HG03469 (cell line): Measurements from ENCODE around the gene HERC5.
"Not testable (repeated sequence)": the region's sequence is repeated elsewhere in the genome, so short reads cannot be mapped to it uniquely, and the experiment has no call there.

Experiments used
- ATAC-seq: cut with Tn5 transposase; IDR thresholded peaks from one replicate; pipeline ENCODE4 v1.9.1; 2021; ENCODE audit warnings: mild to moderate bottlenecking, moderate library complexity, moderate number of reproducible peaks; ENCODE audit not compliant: unreplicated experiment

Gene HERC5

DNA sequence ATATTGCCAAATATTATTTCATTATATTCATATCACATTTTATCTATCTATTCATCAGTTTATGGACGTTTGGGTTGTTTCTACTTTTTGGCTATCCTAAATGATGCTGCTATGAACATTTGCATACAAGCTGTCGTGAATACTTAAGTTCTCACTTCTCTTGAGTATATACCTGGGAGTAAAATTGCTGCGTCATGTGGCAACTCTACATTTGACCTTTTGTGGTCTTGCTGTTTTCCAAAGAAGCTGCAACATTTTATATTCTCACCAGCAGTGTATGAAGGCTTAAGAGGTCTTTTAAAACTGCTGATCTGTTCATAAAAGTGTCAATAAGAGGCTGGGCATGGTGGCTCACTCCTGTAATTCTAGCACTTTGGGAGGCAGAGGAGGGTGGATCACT lies 60.9 kb downstream of the HERC5 start:
- no peak for ATAC-seq

DNA sequence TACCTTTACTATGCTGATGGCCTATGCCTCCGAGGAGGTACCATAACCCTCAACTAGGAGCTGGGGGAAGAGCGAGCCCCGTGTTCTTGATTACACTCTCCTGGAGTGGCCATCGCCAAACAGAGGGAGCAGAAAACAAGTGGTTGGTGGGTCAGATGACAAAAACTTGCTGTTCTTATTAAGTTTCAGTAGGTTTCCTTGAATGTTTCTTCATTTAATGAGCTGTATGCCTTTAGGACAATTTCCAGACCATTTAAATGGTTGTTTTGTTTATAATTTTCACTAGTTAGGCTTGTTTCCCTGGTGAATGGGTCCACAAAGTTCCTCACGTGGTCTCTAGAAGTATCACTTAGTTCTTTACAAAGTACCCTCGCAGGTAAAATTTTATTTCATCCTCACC lies 62.0 kb downstream of the HERC5 start:
- no peak for ATAC-seq

DNA sequence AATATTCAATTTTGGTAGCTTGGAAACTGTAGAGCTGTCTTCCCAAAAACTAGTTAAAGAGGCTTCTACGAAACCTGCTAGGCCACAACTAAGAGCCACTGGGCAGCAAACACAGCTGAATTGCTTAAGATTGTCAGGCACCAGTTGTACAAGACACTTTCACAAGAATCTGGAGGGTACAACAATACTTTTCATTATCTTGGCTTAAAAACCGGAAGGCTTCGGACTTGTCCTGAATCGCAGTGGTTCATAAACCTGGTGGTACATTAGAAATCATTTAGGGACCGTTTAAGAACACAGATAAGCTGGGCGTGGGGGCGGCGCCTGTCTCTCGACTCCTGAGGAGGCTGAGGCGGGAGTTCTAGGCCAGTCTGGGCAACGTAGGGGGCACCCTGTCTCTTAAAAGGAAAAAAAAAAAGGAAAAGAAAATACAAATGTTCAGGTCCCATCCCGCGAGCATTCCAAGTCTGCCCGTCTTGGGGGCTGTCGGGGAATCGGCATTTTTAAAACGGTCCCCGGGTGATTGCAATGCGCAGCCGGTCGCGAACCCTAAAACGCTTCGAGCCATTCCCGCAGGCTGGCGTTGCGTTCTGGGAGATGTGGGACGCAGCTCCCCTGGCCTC lies 65.9 kb downstream of the HERC5 start:
- no peak for ATAC-seq

DNA sequence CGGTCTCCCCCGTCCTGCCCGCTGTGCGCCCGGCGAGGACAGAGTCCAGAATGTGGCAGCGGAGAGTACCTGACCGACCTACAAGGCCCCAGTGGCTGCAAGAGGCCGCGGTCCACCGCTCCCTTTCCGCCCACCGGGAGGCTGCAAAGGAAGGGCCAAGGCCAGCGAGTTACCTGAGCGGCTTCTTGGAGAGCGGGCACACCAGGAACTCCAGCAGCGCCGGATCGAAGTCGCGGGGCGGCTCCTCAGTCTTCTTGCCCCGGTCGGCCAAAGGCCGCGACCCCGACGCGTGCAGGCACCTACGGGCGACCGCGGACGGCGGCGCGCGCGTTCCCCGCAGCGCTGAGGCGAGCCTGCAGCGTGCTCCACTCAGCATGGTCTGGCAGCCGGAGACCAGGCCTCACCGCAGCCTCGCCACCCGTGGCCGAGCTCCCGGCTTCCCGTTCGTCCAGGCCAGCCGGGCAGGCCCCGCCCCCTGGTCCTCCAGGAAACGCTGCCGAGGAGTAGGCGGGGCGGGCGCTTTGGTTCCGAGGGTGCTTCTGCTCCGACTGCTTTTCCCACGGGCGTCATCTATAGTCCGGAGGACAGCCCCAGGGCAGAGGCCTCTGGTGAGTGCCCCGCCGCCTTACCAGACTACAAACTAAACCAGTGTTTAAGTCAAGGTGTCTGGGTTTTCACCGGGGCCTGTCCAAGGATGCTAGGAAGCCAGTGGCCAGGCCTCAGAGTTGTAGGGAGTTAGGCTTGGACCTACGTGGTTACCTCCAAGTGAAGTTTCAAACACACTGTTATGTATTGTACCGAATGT lies 66.6 kb downstream of the HERC5 start, which contains the start of gene PYURF:
PYURF (minus strand) TSS at position 452 of the 805 bp plus-strand sequence; CDS start at position 376, 76 bp downstream.
- ATAC-seq, result peak; percentile 68

DNA sequence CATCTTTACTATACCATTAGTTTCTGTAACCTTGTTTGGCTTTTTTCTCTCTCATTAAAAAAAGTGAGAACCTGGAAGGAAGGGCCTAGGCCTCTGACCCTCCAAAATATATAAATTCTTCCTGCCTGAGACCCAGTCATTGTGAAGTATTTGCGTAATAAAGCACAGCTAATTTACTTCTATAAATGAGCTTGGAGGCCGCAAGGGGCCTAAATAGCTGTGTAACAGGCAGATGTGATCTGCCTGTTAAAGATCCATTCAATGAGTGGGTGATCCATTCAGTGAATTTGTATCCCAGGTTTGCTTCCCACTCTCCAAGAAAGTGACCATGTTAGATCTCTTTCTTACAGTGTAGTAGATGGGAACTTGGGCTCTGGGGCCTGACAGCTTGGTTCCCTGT lies 67.3 kb downstream of the HERC5 start:
- ATAC-seq, result no peak

DNA sequence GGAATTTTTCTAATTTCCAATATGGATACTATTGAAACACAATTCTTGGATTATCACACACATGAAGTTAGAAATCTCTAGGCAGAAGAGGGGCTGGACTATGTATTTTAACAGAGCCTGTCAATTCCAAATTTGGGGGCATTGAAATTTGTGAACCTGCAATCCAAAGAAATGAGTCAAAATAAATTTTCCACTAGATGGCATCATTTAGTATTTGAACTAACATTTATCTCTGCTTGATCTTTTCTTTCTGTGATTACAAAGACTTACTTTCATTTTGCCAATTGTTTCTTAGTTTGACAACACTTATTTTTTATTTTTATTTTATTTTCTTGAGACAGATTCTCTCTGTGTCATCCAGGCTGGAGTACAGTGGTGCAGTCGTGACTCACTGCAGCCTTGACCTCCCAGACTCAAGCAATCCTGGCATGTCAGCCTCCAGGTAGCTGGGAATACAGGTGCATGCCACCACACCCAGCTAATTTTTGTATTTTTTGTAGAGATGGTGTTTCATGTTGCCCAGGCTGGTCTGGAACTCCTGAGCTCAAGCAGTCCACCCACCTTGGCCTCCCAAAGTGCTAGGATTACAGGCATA lies 69.4 kb downstream of the HERC5 start:
- ATAC-seq, result no peak

DNA sequence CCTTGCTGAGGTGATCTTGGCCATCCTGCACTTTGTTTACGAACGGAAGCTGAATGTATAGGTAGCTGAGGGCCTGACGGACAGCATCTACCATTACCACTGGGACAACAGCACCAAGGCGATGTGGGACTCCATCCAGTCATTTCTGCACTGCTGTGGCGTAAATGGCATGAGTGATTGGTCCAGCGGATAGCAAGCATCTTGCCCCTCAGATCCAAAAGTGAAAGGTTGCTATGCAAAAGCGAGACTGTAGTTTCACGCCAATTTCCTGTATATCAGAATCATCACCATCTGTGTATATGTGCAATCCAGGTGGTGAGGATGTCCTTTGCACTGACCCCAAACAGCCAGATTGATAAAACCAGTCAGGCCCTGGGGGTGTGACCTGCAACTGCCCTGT lies 70.9 kb downstream of the HERC5 start:
- peak; percentile 25 for ATAC-seq

DNA sequence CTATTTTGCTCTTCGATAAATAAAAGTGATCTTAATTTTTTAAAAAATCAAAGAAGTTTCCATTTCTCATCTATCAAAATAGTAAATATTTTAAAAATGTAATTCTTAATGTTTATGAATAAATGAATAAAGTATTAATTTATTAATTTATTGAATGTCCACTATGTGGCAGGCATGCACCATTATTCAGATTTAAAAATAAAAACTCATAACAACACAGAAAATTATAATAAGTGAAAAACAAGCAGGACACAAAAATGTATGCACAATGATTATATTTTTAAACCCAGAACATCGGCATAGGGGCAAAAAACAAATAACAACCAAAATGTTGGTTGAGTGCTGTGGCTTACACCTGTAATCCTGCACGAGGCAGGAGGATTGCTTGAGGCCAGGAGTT lies 71.9 kb downstream of the HERC5 start:
- ATAC-seq, result no peak

DNA sequence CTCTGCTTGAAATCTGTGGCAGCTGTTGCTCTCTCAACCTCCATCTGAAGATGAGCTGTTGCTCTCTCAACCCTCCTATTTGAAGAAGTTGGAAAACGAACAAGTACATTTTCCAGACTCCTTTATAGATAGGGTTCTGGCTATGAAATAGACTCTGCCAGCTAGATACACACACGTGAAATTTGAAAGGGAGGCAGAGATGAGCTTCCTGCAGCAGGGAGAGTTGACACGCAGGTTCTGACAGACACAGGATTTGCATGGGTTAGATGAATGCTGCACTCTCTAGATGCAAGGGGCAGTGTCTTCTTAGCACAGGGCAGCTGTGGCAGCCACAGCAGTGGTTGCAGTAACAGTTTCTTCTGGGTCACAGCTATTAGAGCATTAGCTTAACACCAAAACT lies 74.6 kb downstream of the HERC5 start:
- no peak for ATAC-seq

DNA sequence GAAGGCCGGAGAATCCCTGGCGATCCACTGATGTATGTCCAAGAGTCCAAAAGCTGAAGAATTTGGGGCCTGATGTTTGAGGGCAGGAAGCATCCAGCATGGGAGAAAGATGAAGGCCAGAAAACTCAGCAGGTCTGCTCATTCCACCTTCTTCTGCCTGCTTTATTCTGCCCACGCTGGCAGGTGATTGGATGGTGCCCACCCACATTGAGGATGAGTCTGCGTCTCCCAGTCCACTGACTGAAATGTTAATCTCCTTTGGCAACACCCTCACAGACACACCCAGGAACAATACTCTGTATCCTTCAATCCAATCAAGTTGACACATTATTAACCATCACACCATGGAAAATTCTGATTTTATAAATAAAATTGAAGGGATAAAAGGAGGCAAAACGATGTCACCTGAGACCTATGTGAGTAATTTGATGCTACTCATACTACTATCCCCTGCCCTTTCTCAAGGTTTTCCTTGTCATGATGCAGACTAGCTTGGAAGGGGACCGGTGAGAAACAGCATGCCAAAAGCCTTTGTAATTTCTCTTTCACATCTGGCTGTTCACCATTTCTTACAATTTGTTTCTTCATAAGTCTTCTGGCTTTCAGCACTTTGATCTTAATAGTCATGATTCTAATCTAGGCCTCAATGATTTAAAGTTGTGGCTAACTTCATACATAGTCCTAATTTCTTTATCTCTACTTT lies 76.3 kb downstream of the HERC5 start:
- no peak for ATAC-seq

DNA sequence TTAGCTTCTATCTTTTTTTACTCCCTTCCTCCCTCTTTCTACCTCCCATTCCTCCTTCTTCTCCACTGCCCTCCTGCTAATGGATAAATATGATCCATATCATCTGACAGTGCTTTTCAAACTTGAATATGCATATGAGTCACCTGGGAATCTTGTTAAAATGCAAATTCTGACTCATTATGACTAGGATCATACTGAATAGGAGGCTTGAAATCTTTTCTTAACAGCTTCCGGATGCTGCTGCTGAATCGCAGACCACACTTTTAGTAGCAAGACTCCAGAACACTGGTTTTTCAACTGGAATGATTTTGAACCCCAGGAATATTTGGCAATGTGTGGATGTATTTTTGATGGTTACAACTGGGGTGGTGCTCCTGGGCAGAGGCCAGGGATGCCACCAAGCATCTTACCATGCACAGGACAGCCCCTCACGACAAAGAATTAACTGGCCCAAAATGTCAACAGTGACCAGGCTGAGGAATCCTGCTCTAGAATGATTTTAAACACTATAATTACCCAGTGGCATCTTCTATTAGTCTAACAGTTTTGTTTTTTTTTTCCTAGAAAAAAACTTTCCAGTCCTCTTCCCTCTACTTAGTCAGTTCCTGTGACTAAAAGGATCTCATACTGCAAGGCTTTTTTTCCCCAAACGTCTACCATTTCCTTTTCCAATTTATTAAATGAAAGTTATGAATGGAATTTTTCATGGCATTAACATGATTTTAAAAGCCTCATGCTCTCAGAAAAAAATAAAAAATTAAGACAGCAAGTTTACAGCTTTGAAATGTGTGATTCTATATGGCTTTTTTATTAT lies 77.2 kb downstream of the HERC5 start:
- ATAC-seq, result no peak

DNA sequence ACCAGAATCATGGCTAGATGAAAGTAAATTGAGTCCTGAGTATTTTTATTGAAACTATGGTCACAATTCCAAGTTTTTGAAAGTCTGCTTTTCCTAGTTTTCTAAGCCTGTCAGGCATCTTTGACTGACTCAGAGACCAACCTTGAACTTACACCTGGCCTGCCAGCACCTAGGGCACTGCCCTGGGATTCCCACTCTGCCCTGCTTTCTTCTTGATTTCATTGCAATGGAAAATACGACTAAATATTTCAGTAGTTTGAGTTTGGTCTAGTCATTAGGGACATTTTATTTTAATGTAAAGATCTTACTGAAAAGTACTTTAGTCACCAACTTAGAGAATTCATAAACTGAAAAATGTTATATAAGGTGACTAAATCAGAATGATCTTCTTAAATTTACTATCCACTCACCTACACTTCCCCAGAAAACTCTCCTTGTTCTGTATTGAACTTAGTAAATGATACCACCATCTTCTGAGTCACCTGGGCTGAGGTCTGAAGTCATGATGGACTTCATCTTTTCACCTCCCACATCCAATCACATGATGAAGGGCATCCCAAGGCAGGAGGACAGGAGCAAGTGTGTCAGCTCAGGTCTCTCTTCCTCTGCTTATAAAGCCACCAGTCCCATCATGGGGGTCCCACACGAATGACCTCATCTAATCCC lies 78.3 kb downstream of the HERC5 start:
- no peak for ATAC-seq

DNA sequence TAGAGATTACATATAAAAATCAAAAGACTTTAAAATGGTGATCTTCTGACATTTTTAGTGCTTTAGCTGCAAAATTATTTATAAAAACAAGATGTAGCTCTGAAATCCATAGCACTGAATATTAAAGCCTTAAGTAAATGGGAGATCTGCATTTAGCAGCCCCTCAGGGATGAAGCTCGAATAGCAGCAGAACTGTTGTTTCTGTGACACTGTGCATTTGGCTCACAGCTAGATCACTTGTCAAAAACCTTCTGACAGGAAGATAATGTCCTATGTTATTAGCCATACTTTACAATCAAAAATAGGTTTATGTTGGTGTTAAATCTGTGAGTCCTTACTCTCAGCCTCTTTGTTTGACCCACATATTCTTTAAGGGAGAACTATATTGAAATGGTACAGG lies 80.8 kb downstream of the HERC5 start:
- ATAC-seq, result no peak

DNA sequence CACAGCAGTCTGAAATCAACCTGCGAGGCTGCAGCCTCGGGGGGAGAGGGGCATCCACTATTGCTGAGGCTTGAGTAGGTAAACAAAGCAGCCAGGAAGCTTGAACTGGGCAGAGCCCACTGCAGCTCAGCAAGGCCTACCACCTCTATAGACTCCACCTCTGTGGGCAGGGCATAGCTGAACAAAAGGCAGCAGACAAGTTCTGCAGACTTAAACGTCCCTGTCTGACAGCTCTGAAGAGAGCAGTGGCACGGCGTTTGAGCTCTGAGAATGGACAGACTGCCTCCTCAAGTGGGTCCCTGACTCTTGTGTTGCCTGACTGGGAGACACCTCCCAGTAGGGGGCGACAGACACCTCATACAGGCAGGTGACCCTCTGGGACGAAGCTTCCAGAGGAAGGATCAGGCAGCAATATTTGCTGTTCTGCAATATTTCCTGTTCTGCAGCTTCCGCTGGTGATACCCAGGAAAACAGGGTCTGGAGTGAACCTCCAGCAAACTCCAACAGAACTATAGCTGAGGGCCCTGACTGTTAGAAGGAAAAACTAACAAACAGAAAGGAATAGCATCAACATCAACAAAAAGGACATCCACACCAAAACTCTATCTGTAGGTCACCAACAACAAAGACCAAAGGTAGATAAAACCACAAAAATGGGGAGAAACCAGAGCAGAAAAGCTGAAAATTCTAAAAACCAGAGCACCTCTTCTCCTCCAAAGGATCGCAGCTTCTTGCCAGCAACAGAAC lies 82.6 kb downstream of the HERC5 start:
- not testable (repeated sequence) for ATAC-seq

DNA sequence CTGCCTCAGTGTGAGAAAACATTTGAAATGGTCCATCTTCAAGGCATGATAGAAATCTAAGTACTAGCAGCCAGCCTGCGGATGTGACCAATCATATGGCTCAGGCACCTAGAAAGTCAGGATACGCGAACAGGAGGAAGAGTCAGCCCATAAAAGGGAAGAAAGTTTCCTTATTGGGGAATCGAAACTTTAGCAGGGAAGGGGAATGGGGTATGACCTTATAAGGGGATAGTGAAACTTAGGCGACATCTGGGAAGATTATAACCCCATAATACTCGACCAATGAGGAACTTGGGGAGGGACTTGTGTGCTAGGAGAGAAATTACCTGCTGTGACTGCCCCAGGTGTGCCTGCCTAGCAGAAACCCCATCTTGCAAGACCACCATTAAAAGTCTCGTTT lies 92.9 kb downstream of the HERC5 start:
- ATAC-seq, result no peak
